ENCODE results near the gene AKR1C4. TPM values are rescaled to one million over a fixed set of nuclear protein-coding genes. Genes with fewer than 3 reads are reported as not detected.

The AKR1C4 gene
- 0.39 TPM for polyA plus RNA-seq
- long read RNA-seq, donor 1, result 0 reads
- long read RNA-seq, donor 2, result 0 reads
- long read RNA-seq, donor 3, result 0 reads
- long read RNA-seq, donor 4, result 0 reads
- long read RNA-seq, donor 5, result 0 reads
- long read RNA-seq, donor 6, result 0 reads
- long read RNA-seq, donor 7, result 0 reads
- long read RNA-seq, donor 8, result 0 reads
- long read RNA-seq, donor 9, result 0 reads
- long read RNA-seq, donor 10, result 0 reads
- long read RNA-seq, donor 11, result 0 reads

- peak within 1 kb of the TSS; percentile 93 for H3K27ac ChIP-seq (ENCODE audit: low read length)
- no peak within 1 kb of the TSS for H3K4me3 ChIP-seq (ENCODE audit: low read length)
- peaks cover 12% of the 10 kb centered on the region for H3K4me1 ChIP-seq (ENCODE audit: control insufficient read depth, insufficient read depth, low read length)
- no peaks in the 10 kb centered on the region for H3K27me3 ChIP-seq (ENCODE audit: control insufficient read depth, insufficient read depth, low read length)
- peak; percentile 10 to 66 for DNase-seq
- H3K36me3 ChIP-seq (ENCODE audit: control insufficient read depth, insufficient read depth, low read length), result no peaks in the 10 kb centered on the region
- no CpG with 5 or more reads among the region's 4 CpGs for WGBS (ENCODE audit: insufficient coverage, low lambda C conversion rate)
- H3K9me3 ChIP-seq (ENCODE audit: control insufficient read depth, low read depth, low read length), result peaks cover 3% of the 10 kb centered on the region
Measured at GRCh38 chr10:5196702-5197113, at the start of gene AKR1C4. Gene AKR1C4, plus strand, starts transcription at chr10:5196837. Its CDS starts 31 bp downstream, at chr10:5196868.

DNA sequence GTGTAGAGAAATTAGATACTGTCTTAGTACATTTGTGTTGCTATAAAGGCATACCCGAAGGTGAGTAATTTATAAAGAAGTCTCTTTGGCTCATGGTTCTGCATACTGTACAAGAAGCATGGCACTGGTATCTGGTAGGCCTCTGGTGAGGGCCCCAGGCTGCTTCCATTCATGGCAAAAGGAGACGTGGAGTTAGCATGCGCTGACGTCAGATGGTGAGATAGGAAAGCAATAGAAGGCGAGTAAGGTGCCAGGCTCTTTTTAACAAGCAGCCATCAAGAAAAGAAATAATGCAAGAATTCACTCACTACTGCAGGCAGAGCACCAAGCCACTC is 49.8 kb upstream of the AKR1C4 start:
- H3K27me3 ChIP-seq (ENCODE audit: control insufficient read depth, insufficient read depth, low read length), result no peaks in the 10 kb centered on the region
- H3K4me3 ChIP-seq (ENCODE audit: low read length), result no peak overlapping the region
- H3K4me1 ChIP-seq (ENCODE audit: control insufficient read depth, insufficient read depth, low read length), result peaks cover 23% of the 10 kb centered on the region
- H3K9me3 ChIP-seq (ENCODE audit: control insufficient read depth, low read depth, low read length), result peaks cover 13% of the 10 kb centered on the region
- DNase-seq, result no peak
- no peaks in the 10 kb centered on the region for H3K36me3 ChIP-seq (ENCODE audit: control insufficient read depth, insufficient read depth, low read length)
- no CpG with 5 or more reads among the region's 5 CpGs for WGBS (ENCODE audit: insufficient coverage, low lambda C conversion rate)
- peak overlapping the region; percentile 22 for H3K27ac ChIP-seq (ENCODE audit: low read length)

DNA sequence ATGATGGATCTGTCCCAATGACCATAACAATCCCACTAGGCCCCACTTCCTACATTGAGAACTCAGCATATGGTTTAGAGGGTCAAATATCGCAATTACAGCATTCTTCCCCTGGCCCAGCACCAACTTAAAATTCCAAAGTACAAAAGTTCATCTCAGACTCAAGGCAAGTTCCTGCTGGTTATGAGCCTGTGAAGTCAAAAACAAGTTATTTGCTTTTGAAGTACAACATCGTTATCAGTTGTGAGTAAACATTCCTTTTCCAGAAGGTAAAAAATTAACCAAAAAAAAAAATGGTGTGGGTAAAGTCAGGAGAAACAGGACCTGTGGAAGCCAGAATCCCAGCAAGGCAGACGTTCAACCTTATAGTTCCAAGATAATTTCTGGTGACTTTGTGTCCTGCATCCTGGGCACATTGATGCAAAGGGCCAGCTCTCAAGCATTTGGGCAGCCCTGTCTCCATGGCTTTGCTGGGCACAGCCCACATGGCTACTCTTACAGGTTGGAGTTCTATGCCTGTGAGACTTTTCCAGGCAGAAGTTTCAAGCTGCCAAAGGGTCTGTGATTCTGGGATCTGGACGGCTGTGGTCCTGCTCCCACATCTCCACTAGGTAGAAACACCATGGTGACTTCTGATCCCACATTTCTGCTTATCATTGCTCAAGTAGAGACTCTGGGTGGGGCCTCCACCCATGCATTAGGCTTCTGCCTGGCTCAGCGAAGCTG is 49.2 kb upstream of the AKR1C4 start:
- H3K27me3 ChIP-seq (ENCODE audit: control insufficient read depth, insufficient read depth, low read length), result no peaks in the 10 kb centered on the region
- H3K27ac ChIP-seq (ENCODE audit: low read length), result peak overlapping the region; percentile 50
- H3K4me1 ChIP-seq (ENCODE audit: control insufficient read depth, insufficient read depth, low read length), result peaks cover 19% of the 10 kb centered on the region
- 20% methylated on average over 1 of the region's 5 CpGs for WGBS (ENCODE audit: insufficient coverage, low lambda C conversion rate)
- peak; percentile 47 to 85 for DNase-seq
- H3K9me3 ChIP-seq (ENCODE audit: control insufficient read depth, low read depth, low read length), result peaks cover 13% of the 10 kb centered on the region
- H3K36me3 ChIP-seq (ENCODE audit: control insufficient read depth, insufficient read depth, low read length), result no peaks in the 10 kb centered on the region
- H3K4me3 ChIP-seq (ENCODE audit: low read length), result no peak overlapping the region

GRCh38 chr10:5147981-5148677 is 48.5 kb upstream of the AKR1C4 start:
- DNase-seq, result no peak
- no peak overlapping the region for H3K4me3 ChIP-seq (ENCODE audit: low read length)
- WGBS (ENCODE audit: insufficient coverage, low lambda C conversion rate), result no CpG with 5 or more reads among the region's 3 CpGs
- H3K9me3 ChIP-seq (ENCODE audit: control insufficient read depth, low read depth, low read length), result peaks cover 13% of the 10 kb centered on the region
- H3K27ac ChIP-seq (ENCODE audit: low read length), result peak overlapping the region; percentile 50
- H3K36me3 ChIP-seq (ENCODE audit: control insufficient read depth, insufficient read depth, low read length), result no peaks in the 10 kb centered on the region
- peaks cover 17% of the 10 kb centered on the region for H3K4me1 ChIP-seq (ENCODE audit: control insufficient read depth, insufficient read depth, low read length)
- H3K27me3 ChIP-seq (ENCODE audit: control insufficient read depth, insufficient read depth, low read length), result no peaks in the 10 kb centered on the region

- Histone ChIP-seq H3K9me3 (ENCODE audit: control insufficient read depth, low read depth, low read length) (peaks cover 12% of the 10 kb centered on the region), H3K4me1 (ENCODE audit: control insufficient read depth, insufficient read depth, low read length) (peaks cover 17% of the 10 kb centered on the region), H3K27me3 (ENCODE audit: control insufficient read depth, insufficient read depth, low read length) (no peaks in the 10 kb centered on the region), H3K36me3 (ENCODE audit: control insufficient read depth, insufficient read depth, low read length) (no peaks in the 10 kb centered on the region), H3K27ac (ENCODE audit: low read length) (peak overlapping the region; percentile 27), H3K4me3 (ENCODE audit: low read length) (no peak overlapping the region)
- WGBS (ENCODE audit: insufficient coverage, low lambda C conversion rate), result no CpG with 5 or more reads among the region's 1 CpG
- no peak for DNase-seq
Measured at GRCh38 chr10:5148678-5149032, 48.0 kb upstream of the AKR1C4 start.

DNA sequence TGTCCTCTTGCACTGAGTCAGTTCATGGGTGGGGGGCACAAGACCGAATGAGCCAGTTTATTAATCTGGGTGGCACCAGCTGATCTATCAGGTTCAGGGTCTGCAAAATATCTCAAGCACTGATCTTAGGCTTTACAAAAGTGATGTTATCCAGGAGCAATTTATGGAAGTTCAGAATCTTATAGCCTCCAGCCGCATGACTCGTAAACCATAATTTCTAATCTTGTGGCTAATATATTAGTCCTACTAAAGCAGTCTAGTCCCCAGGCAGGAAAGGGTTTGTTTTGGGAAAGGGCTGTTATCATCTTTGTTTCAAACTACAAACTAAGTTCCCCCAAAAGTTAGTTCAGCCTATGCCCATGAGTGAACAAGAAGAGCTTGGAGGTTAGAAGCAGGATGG is 45.6 kb upstream of the AKR1C4 start:
- no peak for DNase-seq
- Histone ChIP-seq H3K27me3 (ENCODE audit: control insufficient read depth, insufficient read depth, low read length) (no peaks in the 10 kb centered on the region), H3K4me1 (ENCODE audit: control insufficient read depth, insufficient read depth, low read length) (peaks cover 17% of the 10 kb centered on the region), H3K36me3 (ENCODE audit: control insufficient read depth, insufficient read depth, low read length) (no peaks in the 10 kb centered on the region), H3K4me3 (ENCODE audit: low read length) (no peak overlapping the region), H3K9me3 (ENCODE audit: control insufficient read depth, low read depth, low read length) (peaks cover 11% of the 10 kb centered on the region), H3K27ac (ENCODE audit: low read length) (no peak overlapping the region)
- WGBS (ENCODE audit: insufficient coverage, low lambda C conversion rate), result 100% methylated on average over 2 of the region's 3 CpGs

DNA sequence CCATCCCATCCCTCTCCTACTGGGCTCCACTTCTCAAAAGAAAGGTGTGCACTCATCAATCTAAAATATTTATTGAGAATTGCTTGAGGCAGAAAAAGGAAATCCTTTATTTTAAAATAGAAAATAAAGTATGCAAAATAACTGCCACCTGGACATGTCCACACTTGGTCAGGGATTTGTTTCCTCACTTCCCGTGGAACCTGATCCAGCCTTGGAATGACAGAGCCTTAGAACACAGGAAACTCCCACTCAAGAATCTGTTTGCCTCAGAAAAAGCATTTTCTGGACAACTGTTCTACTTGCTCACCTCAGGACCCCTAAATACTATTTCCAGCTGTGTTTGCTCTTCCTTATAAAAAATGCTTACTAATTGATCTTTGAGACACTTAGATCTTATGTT is 40.7 kb upstream of the AKR1C4 start:
- Histone ChIP-seq H3K9me3 (ENCODE audit: control insufficient read depth, low read depth, low read length) (peaks cover 3% of the 10 kb centered on the region), H3K4me1 (ENCODE audit: control insufficient read depth, insufficient read depth, low read length) (no peaks in the 10 kb centered on the region), H3K4me3 (ENCODE audit: low read length) (no peak overlapping the region), H3K27ac (ENCODE audit: low read length) (no peak overlapping the region), H3K36me3 (ENCODE audit: control insufficient read depth, insufficient read depth, low read length) (no peaks in the 10 kb centered on the region), H3K27me3 (ENCODE audit: control insufficient read depth, insufficient read depth, low read length) (no peaks in the 10 kb centered on the region)
- WGBS (ENCODE audit: insufficient coverage, low lambda C conversion rate), result no CpG with 5 or more reads among the region's 1 CpG
- DNase-seq, result no peak

GRCh38 chr10:5157501-5157900 is 39.1 kb upstream of the AKR1C4 start:
- H3K27ac ChIP-seq (ENCODE audit: low read length), result no peak overlapping the region

GRCh38 chr10:5159126-5159525 is 37.5 kb upstream of the AKR1C4 start:
- no peak for DNase-seq
- H3K36me3 ChIP-seq (ENCODE audit: control insufficient read depth, insufficient read depth, low read length), result no peaks in the 10 kb centered on the region
- 89% methylated on average over 3 of the region's 6 CpGs for WGBS (ENCODE audit: insufficient coverage, low lambda C conversion rate)
- H3K4me1 ChIP-seq (ENCODE audit: control insufficient read depth, insufficient read depth, low read length), result no peaks in the 10 kb centered on the region
- no peaks in the 10 kb centered on the region for H3K27me3 ChIP-seq (ENCODE audit: control insufficient read depth, insufficient read depth, low read length)
- no peak overlapping the region for H3K4me3 ChIP-seq (ENCODE audit: low read length)
- no peak overlapping the region for H3K27ac ChIP-seq (ENCODE audit: low read length)
- H3K9me3 ChIP-seq (ENCODE audit: control insufficient read depth, low read depth, low read length), result peaks cover 15% of the 10 kb centered on the region

More at GRCh38 chr10:5157501-5157900, 39.1 kb upstream of the AKR1C4 start:
- Histone ChIP-seq H3K4me1 (ENCODE audit: control insufficient read depth, insufficient read depth, low read length) (no peaks in the 10 kb centered on the region), H3K9me3 (ENCODE audit: control insufficient read depth, low read depth, low read length) (peaks cover 8% of the 10 kb centered on the region), H3K36me3 (ENCODE audit: control insufficient read depth, insufficient read depth, low read length) (no peaks in the 10 kb centered on the region), H3K4me3 (ENCODE audit: low read length) (no peak overlapping the region), H3K27me3 (ENCODE audit: control insufficient read depth, insufficient read depth, low read length) (no peaks in the 10 kb centered on the region)
- no peak for DNase-seq
- no CpG with 5 or more reads among the region's 10 CpGs for WGBS (ENCODE audit: insufficient coverage, low lambda C conversion rate)

- Histone ChIP-seq H3K36me3 (ENCODE audit: control insufficient read depth, insufficient read depth, low read length) (no peaks in the 10 kb centered on the region), H3K4me1 (ENCODE audit: control insufficient read depth, insufficient read depth, low read length) (no peaks in the 10 kb centered on the region), H3K27me3 (ENCODE audit: control insufficient read depth, insufficient read depth, low read length) (no peaks in the 10 kb centered on the region), H3K4me3 (ENCODE audit: low read length) (no peak overlapping the region), H3K9me3 (ENCODE audit: control insufficient read depth, low read depth, low read length) (peaks cover 21% of the 10 kb centered on the region), H3K27ac (ENCODE audit: low read length) (no peak overlapping the region)
- DNase-seq, result no peak
- no CpG with 5 or more reads among the region's 2 CpGs for WGBS (ENCODE audit: insufficient coverage, low lambda C conversion rate)
Measured at GRCh38 chr10:5163487-5163886, 33.1 kb upstream of the AKR1C4 start.
